ENCODE data around the gene BOD1L2. TPM values are rescaled to one million over a fixed set of nuclear protein-coding genes. Genes with fewer than 3 reads are reported as not detected.

The BOD1L2 gene
- polyA plus RNA-seq, 4 donors, result not detected

DNA sequence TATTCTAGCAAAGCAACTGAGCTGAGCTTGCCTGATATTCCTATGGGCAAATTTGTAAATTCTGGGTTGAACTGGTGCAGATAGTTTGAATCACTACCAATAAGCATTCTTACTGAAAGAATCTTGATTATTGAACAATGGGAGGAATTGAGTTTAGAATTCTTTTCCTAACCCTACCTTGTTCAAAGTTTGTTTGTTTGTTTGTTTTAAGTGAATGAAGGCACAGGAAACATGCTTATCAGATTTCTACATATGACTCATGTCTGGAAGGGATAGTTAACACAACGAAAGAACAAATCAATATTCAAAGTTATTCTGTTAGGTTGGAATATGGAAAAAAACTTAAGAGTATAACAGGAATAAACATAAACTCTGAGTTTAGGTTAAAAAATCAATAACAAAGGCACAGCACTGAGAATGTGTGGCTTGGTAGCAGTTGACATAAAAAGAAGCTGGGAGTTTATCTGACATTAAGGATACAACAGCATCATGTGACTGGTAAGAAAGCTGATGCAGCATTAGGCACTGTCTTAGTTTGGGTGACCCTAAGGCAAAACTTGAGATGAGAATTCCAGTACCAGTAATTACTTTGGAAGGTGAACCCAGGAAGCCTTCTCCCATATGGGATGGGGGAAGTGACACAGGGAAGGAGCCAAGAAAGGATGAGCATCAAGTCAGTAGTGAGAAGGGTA, 20.9 kb downstream of the BOD1L2 start:
- H3K4me3 ChIP-seq (ENCODE audit: low read depth in 1 of 3, low read length in 3 of 3), result no peak overlapping the region
- H3K9me3 ChIP-seq (ENCODE audit: control insufficient read depth in 2 of 2, insufficient read depth in 1 of 2, low read depth in 1 of 2, low read length in 1 of 2), result peaks cover 0 to 11% of the 10 kb centered on the region in 2 donors
- DNase-seq (no peak), FAIRE-seq (no peak)
- 32 to 51% (median 32%) methylated on average over 1 of the region's 1 CpG for WGBS, 3 donors
- H3K4me1 ChIP-seq (ENCODE audit: control insufficient read depth in 3 of 3, insufficient read depth in 2 of 3, low read depth in 1 of 3, low read length in 2 of 3), result no peaks in the 10 kb centered on the region
- H3K36me3 ChIP-seq (ENCODE audit: control insufficient read depth in 3 of 3, insufficient read depth in 2 of 3, low read depth in 1 of 3, low read length in 3 of 3), result no peaks in the 10 kb centered on the region
- H3K27ac ChIP-seq (ENCODE audit: low read depth in 1 of 3, low read length in 2 of 3), result no peak overlapping the region
- H3K27me3 ChIP-seq (ENCODE audit: control insufficient read depth in 3 of 3, insufficient read depth in 3 of 3, low read length in 3 of 3), result no peaks in the 10 kb centered on the region

DNA sequence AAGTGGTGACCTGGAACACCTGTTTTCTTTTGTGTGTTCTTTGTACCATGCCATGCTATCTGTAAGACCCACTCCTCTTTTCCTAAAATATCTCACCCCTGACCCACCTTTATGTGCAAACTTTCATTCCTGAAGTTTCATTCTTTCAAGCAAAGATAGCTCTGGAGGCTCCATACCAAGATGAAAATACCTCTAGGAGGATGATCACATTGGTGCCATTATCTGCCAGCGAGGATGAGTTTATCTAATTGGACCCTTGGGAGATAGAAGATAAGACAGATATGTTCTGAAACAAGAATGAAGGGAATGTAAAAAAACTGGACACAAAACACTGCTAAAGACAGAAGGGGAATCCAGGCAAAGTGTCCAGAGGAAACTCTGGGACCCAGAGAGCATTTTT, 24.1 kb downstream of the BOD1L2 start:
- H3K27ac ChIP-seq (ENCODE audit: low read depth in 1 of 3, low read length in 2 of 3), result no peak overlapping the region
- 65 to 73% (median 65%) methylated on average over 1 of the region's 1 CpG for WGBS, 3 donors

DNA sequence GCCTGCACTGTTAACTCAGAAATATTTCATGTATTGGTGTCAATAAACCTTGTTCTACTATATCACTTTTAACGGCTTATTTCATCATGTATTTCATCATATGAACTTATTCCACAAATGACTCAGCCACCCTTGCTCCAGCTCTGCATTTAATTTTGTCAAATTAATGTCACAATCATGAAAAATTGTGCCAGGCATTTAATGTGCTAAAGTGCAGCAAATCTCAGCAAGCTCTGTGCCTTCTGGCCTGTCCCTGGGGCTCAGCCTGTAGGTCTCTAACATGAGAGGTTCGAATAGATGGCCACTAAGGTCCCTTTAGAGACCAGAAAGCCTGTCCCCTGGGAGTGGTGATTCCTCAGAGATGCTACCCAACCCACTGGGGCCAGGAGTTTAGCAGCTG, 28.6 kb downstream of the BOD1L2 start:
- no peak overlapping the region for H3K4me3 ChIP-seq (ENCODE audit: low read depth in 1 of 3, low read length in 3 of 3)
- no peak for FAIRE-seq
- WGBS, 3 donors, result 66 to 83% (median 68%) methylated on average over 2 of the region's 2 CpGs

More for the DNA sequence above, 24.1 kb downstream of the BOD1L2 start:
- FAIRE-seq, result no peak
- Histone ChIP-seq H3K9me3 (ENCODE audit: control insufficient read depth in 2 of 2, insufficient read depth in 1 of 2, low read depth in 1 of 2, low read length in 1 of 2) (peaks cover 0 to 16% of the 10 kb centered on the region in 2 donors), H3K4me3 (ENCODE audit: low read depth in 1 of 3, low read length in 3 of 3) (no peak overlapping the region), H3K4me1 (ENCODE audit: control insufficient read depth in 3 of 3, insufficient read depth in 2 of 3, low read depth in 1 of 3, low read length in 2 of 3) (no peaks in the 10 kb centered on the region), H3K27me3 (ENCODE audit: control insufficient read depth in 3 of 3, insufficient read depth in 3 of 3, low read length in 3 of 3) (no peaks in the 10 kb centered on the region), H3K36me3 (ENCODE audit: control insufficient read depth in 3 of 3, insufficient read depth in 2 of 3, low read depth in 1 of 3, low read length in 3 of 3) (no peaks in the 10 kb centered on the region)
- no peak for DNase-seq

DNA sequence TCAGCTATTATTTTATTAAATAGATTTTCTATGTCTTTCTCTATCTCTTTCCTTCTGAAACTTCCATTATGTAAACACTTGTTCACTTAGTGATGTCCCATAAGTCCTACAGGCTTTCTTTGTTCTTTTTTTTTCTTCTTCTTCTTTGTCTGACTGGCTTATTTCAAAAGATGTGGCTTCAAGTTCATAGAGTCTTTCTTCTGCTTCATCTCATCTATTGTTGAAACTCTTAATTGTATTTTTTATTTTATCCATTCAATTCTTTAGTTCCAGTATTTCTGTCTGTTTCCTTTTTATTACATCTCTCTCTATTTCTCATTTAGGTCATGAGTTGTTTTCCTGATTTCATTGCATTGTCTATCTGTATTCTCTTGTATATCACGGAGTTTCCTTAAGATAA, 38.5 kb downstream of the BOD1L2 start:
- Histone ChIP-seq H3K27me3 (ENCODE audit: control insufficient read depth in 3 of 3, insufficient read depth in 3 of 3, low read length in 3 of 3) (no peaks in the 10 kb centered on the region), H3K27ac (ENCODE audit: low read depth in 1 of 3, low read length in 2 of 3) (no peak overlapping the region), H3K36me3 (ENCODE audit: control insufficient read depth in 3 of 3, insufficient read depth in 2 of 3, low read depth in 1 of 3, low read length in 3 of 3) (peaks cover 0 to 3% (median 0%) of the 10 kb centered on the region in 3 donors), H3K9me3 (ENCODE audit: control insufficient read depth in 2 of 2, insufficient read depth in 1 of 2, low read depth in 1 of 2, low read length in 1 of 2) (peaks cover 0 to 29% of the 10 kb centered on the region in 2 donors), H3K4me3 (ENCODE audit: low read depth in 1 of 3, low read length in 3 of 3) (no peak overlapping the region), H3K4me1 (ENCODE audit: control insufficient read depth in 3 of 3, insufficient read depth in 2 of 3, low read depth in 1 of 3, low read length in 2 of 3) (no peaks in the 10 kb centered on the region)
- WGBS, 3 donors, result 70 to 89% (median 80%) methylated on average over 1 of the region's 1 CpG
- DNase-seq (no peak), FAIRE-seq (no peak)

More for the DNA sequence above, 28.6 kb downstream of the BOD1L2 start:
- no peaks in the 10 kb centered on the region for H3K36me3 ChIP-seq (ENCODE audit: control insufficient read depth in 3 of 3, insufficient read depth in 2 of 3, low read depth in 1 of 3, low read length in 3 of 3)
- DNase-seq, result no peak
- no peaks in the 10 kb centered on the region for H3K4me1 ChIP-seq (ENCODE audit: control insufficient read depth in 3 of 3, insufficient read depth in 2 of 3, low read depth in 1 of 3, low read length in 2 of 3)
- peaks cover 0 to 14% of the 10 kb centered on the region in 2 donors for H3K9me3 ChIP-seq (ENCODE audit: control insufficient read depth in 2 of 2, insufficient read depth in 1 of 2, low read depth in 1 of 2, low read length in 1 of 2)
- no peaks in the 10 kb centered on the region for H3K27me3 ChIP-seq (ENCODE audit: control insufficient read depth in 3 of 3, insufficient read depth in 3 of 3, low read length in 3 of 3)
- no peak overlapping the region for H3K27ac ChIP-seq (ENCODE audit: low read depth in 1 of 3, low read length in 2 of 3)

DNA sequence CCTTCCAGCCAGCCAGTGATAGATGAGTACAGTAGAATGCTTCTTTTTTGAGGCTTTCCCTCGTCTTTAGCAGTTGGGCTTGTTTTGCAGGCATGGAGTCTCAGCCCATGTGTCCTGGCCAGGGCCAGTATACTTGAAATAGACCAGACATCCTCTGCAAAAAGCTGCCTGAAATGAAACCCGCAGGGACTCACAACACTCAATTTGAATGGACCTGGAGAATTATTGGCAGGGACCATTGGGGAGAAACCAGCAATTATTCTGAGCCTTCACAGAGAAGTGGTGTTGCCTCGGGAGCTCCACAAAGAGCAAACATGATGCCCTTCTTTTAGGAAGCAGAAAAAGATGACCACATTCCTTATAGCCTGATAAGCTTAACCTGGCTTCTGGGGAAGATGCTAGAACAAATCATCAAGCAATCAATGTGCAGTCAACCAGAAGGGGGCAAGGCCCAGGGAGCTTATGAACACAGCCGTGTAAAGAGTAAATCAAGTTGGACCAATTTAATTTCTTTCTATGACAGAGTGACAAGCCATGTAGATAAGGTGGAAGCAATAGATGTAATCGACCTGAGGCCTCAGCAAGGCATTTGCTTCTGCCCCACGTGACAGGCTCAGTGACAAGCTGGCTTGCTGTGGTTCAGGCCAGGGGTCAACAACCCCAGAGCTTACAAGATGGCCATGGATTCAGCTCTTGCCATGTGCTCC, 42.1 kb downstream of the BOD1L2 start:
- Histone ChIP-seq H3K4me1 (ENCODE audit: control insufficient read depth in 3 of 3, insufficient read depth in 2 of 3, low read depth in 1 of 3, low read length in 2 of 3) (no peaks in the 10 kb centered on the region), H3K27ac (ENCODE audit: low read depth in 1 of 3, low read length in 2 of 3) (no peak overlapping the region), H3K4me3 (ENCODE audit: low read depth in 1 of 3, low read length in 3 of 3) (no peak overlapping the region), H3K27me3 (ENCODE audit: control insufficient read depth in 3 of 3, insufficient read depth in 3 of 3, low read length in 3 of 3) (no peaks in the 10 kb centered on the region), H3K36me3 (ENCODE audit: control insufficient read depth in 3 of 3, insufficient read depth in 2 of 3, low read depth in 1 of 3, low read length in 3 of 3) (peaks cover 0 to 3% (median 0%) of the 10 kb centered on the region in 3 donors), H3K9me3 (ENCODE audit: control insufficient read depth in 2 of 2, insufficient read depth in 1 of 2, low read depth in 1 of 2, low read length in 1 of 2) (peaks cover 0 to 26% of the 10 kb centered on the region in 2 donors)
- FAIRE-seq (no peak), DNase-seq (peak in 1 of 2 donors; percentile 19)
- WGBS, 3 donors, result 59 to 72% (median 63%) methylated on average over 6 of the region's 6 CpGs

DNA sequence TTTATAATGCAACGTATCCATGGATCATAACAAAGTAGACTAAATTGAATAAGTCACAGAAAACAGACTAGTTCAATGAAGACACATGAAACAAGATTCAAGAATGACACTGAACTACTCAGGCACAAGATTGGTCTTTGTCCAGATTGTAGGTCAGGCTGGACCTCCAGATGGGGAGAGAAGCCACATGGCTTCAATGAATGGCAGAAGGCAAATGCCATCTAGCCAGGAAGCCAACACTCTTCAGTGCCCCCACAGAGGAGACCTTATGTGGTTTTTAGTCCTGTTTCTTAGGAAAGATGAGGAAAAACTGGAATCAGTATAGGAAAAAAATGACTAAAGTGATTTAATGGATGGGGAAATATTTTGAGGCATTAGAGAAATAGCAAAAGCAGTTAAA, 43.1 kb downstream of the BOD1L2 start:
- Histone ChIP-seq H3K4me1 (ENCODE audit: control insufficient read depth in 3 of 3, insufficient read depth in 2 of 3, low read depth in 1 of 3, low read length in 2 of 3) (peaks cover 0 to 1% (median 0%) of the 10 kb centered on the region in 3 donors), H3K27ac (ENCODE audit: low read depth in 1 of 3, low read length in 2 of 3) (no peak overlapping the region), H3K9me3 (ENCODE audit: control insufficient read depth in 2 of 2, insufficient read depth in 1 of 2, low read depth in 1 of 2, low read length in 1 of 2) (peaks cover 0 to 22% of the 10 kb centered on the region in 2 donors), H3K27me3 (ENCODE audit: control insufficient read depth in 3 of 3, insufficient read depth in 3 of 3, low read length in 3 of 3) (no peaks in the 10 kb centered on the region), H3K4me3 (ENCODE audit: low read depth in 1 of 3, low read length in 3 of 3) (no peak overlapping the region), H3K36me3 (ENCODE audit: control insufficient read depth in 3 of 3, insufficient read depth in 2 of 3, low read depth in 1 of 3, low read length in 3 of 3) (peaks cover 0 to 3% (median 0%) of the 10 kb centered on the region in 3 donors)
- DNase-seq (no peak), FAIRE-seq (no peak)
- WGBS, 3 donors, result 78 to 94% (median 83%) methylated on average over 1 of the region's 1 CpG

DNA sequence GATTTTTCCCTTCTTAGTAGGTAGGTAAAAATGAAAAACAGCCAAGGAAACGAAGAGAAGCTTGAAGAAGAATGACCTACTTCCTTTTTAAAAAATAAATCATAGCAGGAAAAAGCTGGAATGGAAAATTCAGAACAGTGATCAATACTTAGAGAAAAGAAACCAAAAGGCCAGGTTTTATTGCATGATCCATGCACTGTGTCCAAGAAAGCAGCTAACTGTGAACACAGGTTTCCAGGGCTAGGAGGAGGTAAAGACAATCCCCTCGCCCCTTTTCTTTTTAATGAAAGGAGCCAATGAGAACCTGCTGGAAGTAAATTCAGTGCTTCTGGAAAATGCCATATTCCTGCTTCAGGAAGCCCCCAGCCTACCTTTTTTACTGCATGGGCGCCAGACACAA, 47.2 kb downstream of the BOD1L2 start:
- Histone ChIP-seq H3K4me3 (ENCODE audit: low read depth in 1 of 3, low read length in 3 of 3) (no peak overlapping the region), H3K36me3 (ENCODE audit: control insufficient read depth in 3 of 3, insufficient read depth in 2 of 3, low read depth in 1 of 3, low read length in 3 of 3) (no peaks in the 10 kb centered on the region), H3K27ac (ENCODE audit: low read depth in 1 of 3, low read length in 2 of 3) (no peak overlapping the region), H3K27me3 (ENCODE audit: control insufficient read depth in 3 of 3, insufficient read depth in 3 of 3, low read length in 3 of 3) (no peaks in the 10 kb centered on the region), H3K4me1 (ENCODE audit: control insufficient read depth in 3 of 3, insufficient read depth in 2 of 3, low read depth in 1 of 3, low read length in 2 of 3) (peaks cover 0 to 6% (median 0%) of the 10 kb centered on the region in 3 donors), H3K9me3 (ENCODE audit: control insufficient read depth in 2 of 2, insufficient read depth in 1 of 2, low read depth in 1 of 2, low read length in 1 of 2) (no peaks in the 10 kb centered on the region)
- no peak for DNase-seq
- WGBS, 3 donors, result 46 to 79% (median 65%) methylated on average over 3 of the region's 3 CpGs
- no peak for FAIRE-seq

DNA sequence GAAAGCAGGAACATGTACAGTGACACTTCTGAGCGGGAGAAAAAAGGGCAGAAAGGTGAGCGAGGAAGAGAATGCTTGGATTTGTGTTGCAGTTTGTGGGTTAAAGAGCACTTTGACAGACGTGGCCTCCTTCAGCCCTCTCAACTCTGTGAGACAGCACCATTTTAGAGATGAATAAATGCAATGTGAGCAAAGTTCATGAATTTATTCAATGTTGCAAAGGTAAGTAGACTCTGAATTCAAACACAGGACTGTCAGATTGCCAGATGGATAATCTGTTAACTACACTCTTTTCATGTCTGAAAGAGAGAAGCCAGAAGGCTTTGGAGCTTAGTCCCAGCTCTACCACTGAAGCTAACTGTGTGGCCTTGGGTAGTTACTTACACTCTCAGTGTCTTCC, 47.7 kb downstream of the BOD1L2 start:
- no peak for FAIRE-seq
- Histone ChIP-seq H3K4me1 (ENCODE audit: control insufficient read depth in 3 of 3, insufficient read depth in 2 of 3, low read depth in 1 of 3, low read length in 2 of 3) (peaks cover 0 to 6% (median 0%) of the 10 kb centered on the region in 3 donors), H3K36me3 (ENCODE audit: control insufficient read depth in 3 of 3, insufficient read depth in 2 of 3, low read depth in 1 of 3, low read length in 3 of 3) (no peaks in the 10 kb centered on the region), H3K27me3 (ENCODE audit: control insufficient read depth in 3 of 3, insufficient read depth in 3 of 3, low read length in 3 of 3) (no peaks in the 10 kb centered on the region), H3K9me3 (ENCODE audit: control insufficient read depth in 2 of 2, insufficient read depth in 1 of 2, low read depth in 1 of 2, low read length in 1 of 2) (no peaks in the 10 kb centered on the region), H3K4me3 (ENCODE audit: low read depth in 1 of 3, low read length in 3 of 3) (no peak overlapping the region), H3K27ac (ENCODE audit: low read depth in 1 of 3, low read length in 2 of 3) (no peak overlapping the region)
- WGBS, 3 donors, result 62 to 69% (median 64%) methylated on average over 3 of the region's 3 CpGs
- DNase-seq, result peak in 1 of 2 donors; percentile 64

Data from small intestine (tissue), 7 donors.